H1 (cell line): Measurements from ENCODE around the gene CYP3A7. TPM values are rescaled to one million over a fixed set of nuclear protein-coding genes. Genes with fewer than 3 reads are reported as not detected.
"Not testable (repeated sequence)": the region's sequence is repeated elsewhere in the genome, so short reads cannot be mapped to it uniquely, and the experiment has no call there.

ENCODE experiments used
- CTCF ChIA-PET: fragments of 300-600 bp; sonication (Branson Sonifier 250); formaldehyde crosslinking; loops from one replicate; lab custom pipeline; 2021; ENCODE audit not compliant: partially characterized antibody; lab: Charles Lee
- POLR2A ChIA-PET: fragments of 300-600 bp; sonication (Branson Sonifier 250); formaldehyde crosslinking; loops from one replicate; lab custom pipeline; 2021; ENCODE audit warnings: inconsistent platforms; ENCODE audit not compliant: partially characterized antibody; lab: Charles Lee
- DNase-seq, 2 experiments: peaks; one replicate each; pipeline versions ENCODE4 v3.0.0 to v3.0.0-alpha.2; 2010 to 2022; ENCODE audit warnings: low spot score in 2 of 2, low read depth in 1 of 2, mixed read lengths in 1 of 2
- FAIRE-seq: peaks from 2 replicates; lab custom pipeline; 2011; peaks lifted over from hg19 to GRCh38; lab: Jason Lieb, UNC
- H2AFZ ChIP-seq: 2 replicates; pipeline ENCODE4 v1.8.1; 2012; ENCODE audit warnings: low read length, inconsistent platforms
- H2AK5ac ChIP-seq: 2 replicates; pipeline ENCODE4 v1.6.1; 2013; ENCODE audit warnings: low read depth, low read length
- H2BK120ac ChIP-seq: replicated peaks from 2 replicates; pipeline ENCODE3; 2013; ENCODE audit warnings: low read depth, low read length, inconsistent platforms
- H2BK12ac ChIP-seq: 2 replicates; pipeline ENCODE4 v1.6.1; 2013; ENCODE audit warnings: low read depth, low read length
- H2BK15ac ChIP-seq: 2 replicates; pipeline ENCODE4 v1.6.1; 2013; ENCODE audit warnings: low read length
- H2BK20ac ChIP-seq: 2 replicates; pipeline ENCODE4 v1.6.1; 2013; ENCODE audit warnings: low read length
- H2BK5ac ChIP-seq: 2 replicates; pipeline ENCODE4 v1.6.1; 2013; ENCODE audit warnings: low read depth, low read length
- H3K14ac ChIP-seq: 2 replicates; pipeline ENCODE4 v1.6.1; 2013; ENCODE audit warnings: inconsistent platforms; ENCODE audit not compliant: insufficient read length
- H3K18ac ChIP-seq: 2 replicates; pipeline ENCODE4 v1.6.1; 2013; ENCODE audit warnings: low read length; ENCODE audit errors: extremely low read depth
- H3K23ac ChIP-seq: 2 replicates; pipeline ENCODE4 v1.6.1; 2013; ENCODE audit warnings: inconsistent platforms; ENCODE audit not compliant: insufficient read length
- H3K23me2 ChIP-seq: 2 replicates; pipeline ENCODE4 v1.6.1; 2013; ENCODE audit warnings: low read depth, low read length
- H3K27ac ChIP-seq: 2 replicates; pipeline ENCODE4 v1.6.1; 2011; ENCODE audit warnings: low read depth, low read length, inconsistent platforms
- H3K27me3 ChIP-seq, 4 experiments: replicated peaks in 1 of 4; 1 replicate in 1 of 4; 2 replicates in 3 of 4; pipeline versions ENCODE4 v1.6.1 to v1.8.1; 2011 to 2013; ENCODE audit warnings: low read length in 3 of 4, mild to moderate bottlenecking in 3 of 4, inconsistent platforms in 2 of 4, mixed read lengths in 2 of 4, moderate library complexity in 1 of 4; ENCODE audit not compliant: control insufficient read depth in 3 of 4, insufficient read depth in 3 of 4; ENCODE audit errors: extremely low read depth in 1 of 4
- H3K36me3 ChIP-seq, 4 experiments: 2 replicates each; pipeline versions ENCODE4 v1.6.1 to v1.8.1; 2011 to 2013; ENCODE audit warnings: mild to moderate bottlenecking in 4 of 4, low read length in 3 of 4, moderate library complexity in 2 of 4, control low read depth in 1 of 4, inconsistent platforms in 1 of 4; ENCODE audit not compliant: insufficient read depth in 4 of 4, control insufficient read depth in 2 of 4
- H3K4ac ChIP-seq: replicated peaks from 2 replicates; pipeline ENCODE3; 2013; ENCODE audit warnings: low read length, low read depth, mixed read lengths, inconsistent platforms; ENCODE audit not compliant: insufficient read length
- H3K4me1 ChIP-seq, 4 experiments: replicated peaks in 1 of 4; 1 replicate in 1 of 4; 2 replicates in 3 of 4; pipeline versions ENCODE4 v1.6.1 to v1.8.1; 2011 to 2013; ENCODE audit warnings: low read length in 3 of 4, inconsistent platforms in 2 of 4, mixed read lengths in 1 of 4; ENCODE audit not compliant: insufficient read depth in 4 of 4, control insufficient read depth in 3 of 4
- H3K4me2 ChIP-seq, 2 experiments: 2 replicates each; pipeline versions ENCODE4 v1.6.1 to v1.8.1; 2011 to 2013; ENCODE audit warnings: low read depth in 2 of 2, low read length in 2 of 2, control low read depth in 1 of 2, inconsistent platforms in 1 of 2, mild to moderate bottlenecking in 1 of 2; ENCODE audit not compliant: insufficient read depth in 1 of 2
- H3K4me3 ChIP-seq, 4 experiments: fragments of 200-600, 300-600 bp in 1 of 4; sonication (generic), shearing (Covaris generic), sonication (Bioruptor Twin) in 1 of 4; 2 replicates each; pipeline versions ENCODE4 v1.5.1 to v1.8.1; 2011 to 2016; ENCODE audit warnings: low read length in 4 of 4, low read depth in 3 of 4, control low read depth in 2 of 4, inconsistent platforms in 2 of 4, mild to moderate bottlenecking in 2 of 4, mixed read lengths in 1 of 4, moderate library complexity in 1 of 4; ENCODE audit not compliant: insufficient read depth in 2 of 4; ENCODE audit errors: extremely low read depth in 1 of 4
- H3K56ac ChIP-seq: replicated peaks from 2 replicates; pipeline ENCODE3; 2013; ENCODE audit warnings: low read depth, mild to moderate bottlenecking, mixed read lengths, low read length, inconsistent platforms; ENCODE audit not compliant: insufficient read length
- H3K79me1 ChIP-seq: 2 replicates; pipeline ENCODE4 v1.6.1; 2013; ENCODE audit warnings: low read depth, low read length, control low read depth
- H3K79me2 ChIP-seq, 2 experiments: 2 replicates each; pipeline versions ENCODE4 v1.6.1 to v1.8.1; 2012 to 2013; ENCODE audit warnings: low read length in 2 of 2, mild to moderate bottlenecking in 2 of 2, inconsistent platforms in 1 of 2; ENCODE audit not compliant: insufficient read depth in 2 of 2, control insufficient read depth in 1 of 2
- H3K9ac ChIP-seq, 4 experiments: replicated peaks in 1 of 4; 1 replicate in 1 of 4; 2 replicates in 3 of 4; pipeline versions ENCODE4 v1.6.1 to v1.8.1; 2011 to 2013; ENCODE audit warnings: low read depth in 3 of 4, low read length in 3 of 4, control low read depth in 2 of 4, mild to moderate bottlenecking in 2 of 4, moderate library complexity in 2 of 4, inconsistent platforms in 1 of 4; ENCODE audit errors: extremely low read depth in 1 of 4
- H3K9me3 ChIP-seq, 2 experiments: 2 replicates each; pipeline versions ENCODE4 v1.6.1 to v1.8.1; 2012 to 2013; ENCODE audit warnings: mild to moderate bottlenecking in 2 of 2, moderate library complexity in 2 of 2, control low read depth in 1 of 2, inconsistent platforms in 1 of 2, low read depth in 1 of 2, low read length in 1 of 2, mixed read lengths in 1 of 2; ENCODE audit not compliant: insufficient read depth in 2 of 2
- H4K20me1 ChIP-seq, 2 experiments: replicated peaks in 1 of 2; 2 replicates each; pipeline versions ENCODE3 to v1.8.1; 2011 to 2013; ENCODE audit warnings: inconsistent platforms in 2 of 2, low read length in 2 of 2, mild to moderate bottlenecking in 1 of 2; ENCODE audit not compliant: insufficient read depth in 2 of 2, control insufficient read depth in 1 of 2
- H4K5ac ChIP-seq: 2 replicates; pipeline ENCODE4 v1.6.1; 2013; ENCODE audit warnings: low read length, low read depth, mixed read lengths, inconsistent platforms; ENCODE audit not compliant: insufficient read length
- H4K8ac ChIP-seq: 2 replicates; pipeline ENCODE4 v1.8.0; 2013; ENCODE audit warnings: mild to moderate bottlenecking, moderate library complexity, low read length, inconsistent platforms; ENCODE audit not compliant: insufficient read depth; ENCODE audit errors: extremely low read depth
- H4K91ac ChIP-seq: replicated peaks from 2 replicates; pipeline ENCODE3; 2013; ENCODE audit warnings: low read length, mixed read lengths, inconsistent platforms; ENCODE audit not compliant: insufficient read length
- WGBS, 2 experiments: shearing (Covaris generic) in 1 of 2; methylation state at CpG; one replicate each; pipeline versions ENCODE4 v1.1.6 to v1.1.7; 2013 to 2015; ENCODE audit warnings: low lambda C conversion rate in 2 of 2, mixed read lengths in 2 of 2, inconsistent platforms in 1 of 2, low coverage in 1 of 2, missing lambda C conversion rate in 1 of 2; ENCODE audit not compliant: insufficient replicate concordance in 2 of 2, insufficient coverage in 1 of 2, insufficient read length in 1 of 2; ENCODE audit errors: extremely low coverage in 1 of 2, missing lambda C conversion rate in 1 of 2; 5-methylcytosine and 5-hydroxymethylcytosine counted together
- polyA plus RNA-seq, 7 experiments: library from polyadenylated mRNA; depleted of rRNA in 3 of 7; stranded (reverse) in 5 of 7; unstranded in 2 of 7; fragments of >200 nt in 5 of 7; fragments of 200-250 nt in 2 of 7; gene quantifications; 1 replicate in 5 of 7; 2 replicates in 1 of 7; 4 replicates in 1 of 7; pipeline versions ENCODE4 v1.2.1 to v1.2.3, GENCODE V29; 2011 to 2013; ENCODE audit warnings: missing spikeins in 2 of 7, mixed read lengths in 2 of 7
- small RNA-seq: library from polyadenylated mRNA; stranded (forward); fragments of <200 nt; extraction: miRNeasy Mini kit (QIAGEN cat#:217004); gene quantifications from one replicate; pipeline ENCODE3, GENCODE V24; 2013; ENCODE audit not compliant: insufficient read depth
- total RNA-seq: library from RNA; stranded (reverse); fragmentation: NEBNext Ultra II Directional; extraction: Animal tissue kit (Norgen Biotek cat#: 25700); gene quantifications from 2 replicates; pipeline ENCODE4 v1.2.1, GENCODE V29; 2021

The CYP3A7 gene
- total and polyA plus RNA-seq, 2 of the 8 experiments (the other 6 are each of a cell fraction or from before 2014, with no cell fraction given): not detected

GRCh38 chr7:99657879-99658278 is 77.1 kb downstream of the CYP3A7 start:
- H4K8ac ChIP-seq, H3K79me2 ChIP-seq, H3K18ac ChIP-seq, H4K20me1 ChIP-seq, H2BK15ac ChIP-seq, H3K9ac ChIP-seq, CTCF ChIA-PET, H3K36me3 ChIP-seq, H3K23me2 ChIP-seq, H2AK5ac ChIP-seq, H2BK5ac ChIP-seq, POLR2A ChIA-PET, H2BK20ac ChIP-seq, H2AFZ ChIP-seq, H3K23ac ChIP-seq, H3K27ac ChIP-seq, H3K4me3 ChIP-seq, H4K91ac ChIP-seq, DNase-seq, H3K27me3 ChIP-seq, H3K4me2 ChIP-seq, H4K5ac ChIP-seq, H3K56ac ChIP-seq, H2BK12ac ChIP-seq, H3K4me1 ChIP-seq, H3K14ac ChIP-seq, H3K4ac ChIP-seq, H2BK120ac ChIP-seq, FAIRE-seq, H3K79me1 ChIP-seq: not testable (repeated sequence)
- peaks cover 8 to 24% of the 10 kb centered on the region in 2 experiments; a peak in 2 of 4 replicates for H3K9me3 ChIP-seq
- WGBS, 2 experiments: 82% methylated on average over 5 of the region's 5 CpGs; no CpG with 5 or more reads in 1 of the 2 experiments

Small RNAs within 50 kb of the gene (small RNA-seq; reads per million reads assigned to genes)
- gene CYP3A51P (not detected), gene CYP3A7-CYP3A51P (not detected)

Other genes starting within 250 kb of the CYP3A7 start
- 19.3 and 24.0 TPM in 2 replicates for gene ZNF394, start 234.9 kb downstream of the CYP3A7 start, total RNA-seq
- 6.6 and 7.6 TPM in 2 replicates for gene ZNF394, start 234.9 kb downstream of the CYP3A7 start, polyA plus RNA-seq (2011; rRNA removed)
- gene ZKSCAN5, start 230.5 kb downstream of the CYP3A7 start, total RNA-seq: 12.9 and 13.5 TPM in 2 replicates
- gene ZKSCAN5, start 230.5 kb downstream of the CYP3A7 start, polyA plus RNA-seq (2011; rRNA removed): 4.3 and 5.3 TPM in 2 replicates
- 7.5 and 7.6 TPM in 2 replicates for gene FAM200A, start 183.1 kb downstream of the CYP3A7 start, total RNA-seq
- 3.2 and 4.3 TPM in 2 replicates for gene FAM200A, start 183.1 kb downstream of the CYP3A7 start, polyA plus RNA-seq (2011; rRNA removed)
- 36.7 and 37.8 TPM in 2 replicates for gene ZNF655, start 176.6 kb downstream of the CYP3A7 start, total RNA-seq
- gene ZNF655, start 176.6 kb downstream of the CYP3A7 start, polyA plus RNA-seq (2011; rRNA removed): 27.1 and 30.7 TPM in 2 replicates
- not detected in 2 replicates for gene TMEM225B, start 136.9 kb downstream of the CYP3A7 start, total RNA-seq
- gene TMEM225B, start 136.9 kb downstream of the CYP3A7 start, polyA plus RNA-seq (2011; rRNA removed): 0.63 and 0.68 TPM in 2 replicates
- 16.5 and 18.6 TPM in 2 replicates for gene ZSCAN25, start 118.2 kb downstream of the CYP3A7 start, total RNA-seq
- 10.1 and 12.1 TPM in 2 replicates for gene ZSCAN25, start 118.2 kb downstream of the CYP3A7 start, polyA plus RNA-seq (2011; rRNA removed)
- not detected in 2 replicates for gene CYP3A5, start 55.2 kb downstream of the CYP3A7 start, total RNA-seq
- gene CYP3A5, start 55.2 kb downstream of the CYP3A7 start, polyA plus RNA-seq (2011; rRNA removed): 0.06 TPM in 1 of 2 replicates, not detected in the other
- gene CYP3A4, start 49.0 kb upstream of the CYP3A7 start, total RNA-seq: not detected in 2 replicates
- gene CYP3A4, start 49.0 kb upstream of the CYP3A7 start, polyA plus RNA-seq (2011; rRNA removed): not detected in 2 replicates
- not detected in 2 replicates for gene CYP3A43, start 92.8 kb upstream of the CYP3A7 start, total RNA-seq
- gene CYP3A43, start 92.8 kb upstream of the CYP3A7 start, polyA plus RNA-seq (2011; rRNA removed): 0.06 TPM in 1 of 2 replicates, not detected in the other
- not detected in 2 replicates for gene OR2AE1, start 141.8 kb upstream of the CYP3A7 start, total RNA-seq
- gene OR2AE1, start 141.8 kb upstream of the CYP3A7 start, polyA plus RNA-seq (2011; rRNA removed): not detected in 2 replicates
- gene TRIM4, start 184.3 kb upstream of the CYP3A7 start, total RNA-seq: 6.6 and 7.3 TPM in 2 replicates
- gene TRIM4, start 184.3 kb upstream of the CYP3A7 start, polyA plus RNA-seq (2011; rRNA removed): 0.02 and 0.03 TPM in 2 replicates
- 2.5 and 3.0 TPM in 2 replicates for gene GJC3, start 194.4 kb upstream of the CYP3A7 start, total RNA-seq
- 1.7 and 2.7 TPM in 2 replicates for gene GJC3, start 194.4 kb upstream of the CYP3A7 start, polyA plus RNA-seq (2011; rRNA removed)
- gene AZGP1, start 240.8 kb upstream of the CYP3A7 start, total RNA-seq: 0.29 and 0.52 TPM in 2 replicates
- 0.57 and 0.68 TPM in 2 replicates for gene AZGP1, start 240.8 kb upstream of the CYP3A7 start, polyA plus RNA-seq (2011; rRNA removed)